ENCODE measurements around the gene FGF12.
A peak's percentile ranks its signal among the peaks of the same experiment; 100 is the strongest.

Gene FGF12

DNA sequence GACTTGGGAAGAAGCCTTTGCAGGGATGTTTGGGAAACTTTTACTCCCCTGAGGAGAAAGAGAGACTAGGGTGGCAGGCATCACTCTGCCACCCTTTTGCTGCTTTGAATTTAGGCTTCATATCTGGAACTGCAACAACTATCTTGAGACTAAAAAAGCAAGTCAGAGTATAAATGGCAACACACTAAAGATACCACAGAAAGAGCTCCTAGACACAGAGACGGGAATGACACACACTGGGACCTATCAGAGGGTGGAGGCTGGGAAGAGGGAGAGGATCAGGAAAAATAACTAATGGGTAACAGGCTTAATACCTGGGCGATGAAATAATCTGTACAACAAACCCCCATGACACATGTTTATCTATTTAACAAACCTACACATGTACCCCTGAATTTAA lies 237.8 kb downstream of the FGF12 start:
- DNase-seq = no peak

DNA sequence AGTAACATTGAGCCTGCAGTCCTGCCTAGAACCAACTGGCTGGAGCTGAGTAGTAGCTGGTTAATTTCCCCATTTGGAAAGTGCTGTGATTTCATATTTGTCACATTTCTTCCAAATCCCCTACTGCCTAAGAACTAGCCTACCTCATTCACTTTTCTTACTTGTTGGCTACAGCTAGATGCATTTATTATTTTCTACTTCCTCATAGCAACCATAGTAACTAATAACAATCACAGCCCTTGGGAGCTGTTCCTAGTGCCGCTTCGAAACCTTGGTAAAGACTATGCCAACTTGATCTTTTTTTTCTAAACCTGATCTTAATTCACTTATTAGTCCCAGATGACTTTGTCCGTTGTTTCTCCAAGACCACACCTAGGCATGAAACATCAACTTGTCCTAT lies 240.3 kb downstream of the FGF12 start:
- no peak for DNase-seq

DNA sequence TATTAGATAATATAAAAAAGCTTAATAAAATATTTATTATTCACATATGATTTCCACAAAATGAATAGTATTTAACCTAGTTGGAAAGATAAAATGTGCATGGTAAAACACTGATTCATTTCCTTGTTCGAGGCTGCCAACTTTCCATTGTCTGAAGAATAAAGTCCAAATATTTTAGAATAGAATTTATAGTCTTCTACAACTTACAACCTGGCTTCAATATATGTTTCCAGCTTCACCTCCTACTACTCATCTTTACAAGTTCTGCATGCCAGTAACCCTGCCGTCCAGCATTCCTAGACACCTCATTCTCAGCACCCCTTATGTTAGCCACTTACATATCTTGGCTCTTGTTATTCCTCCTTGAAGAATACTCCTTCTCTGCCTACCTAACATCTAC lies 244.5 kb downstream of the FGF12 start:
- no peak for DNase-seq

DNA sequence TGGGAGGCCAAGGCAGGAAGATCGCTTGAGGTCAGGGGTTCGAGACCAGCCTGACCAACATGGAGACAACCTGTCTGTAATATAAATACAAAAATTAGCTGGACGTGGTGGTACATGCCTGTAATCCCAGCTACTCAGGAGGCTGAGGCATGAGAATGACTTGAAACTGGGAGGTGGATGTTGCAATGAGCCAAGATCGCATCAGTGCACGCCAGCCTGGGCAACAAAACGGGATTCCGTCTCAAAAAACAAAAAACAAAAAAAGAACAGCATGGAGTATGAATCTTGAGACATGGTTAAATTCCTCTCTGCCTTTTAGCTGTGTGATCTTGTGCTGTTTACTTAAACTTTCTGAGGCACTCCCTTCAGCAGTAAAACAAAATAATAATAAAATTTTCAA lies 244.9 kb downstream of the FGF12 start:
- DNase-seq = no peak

DNA sequence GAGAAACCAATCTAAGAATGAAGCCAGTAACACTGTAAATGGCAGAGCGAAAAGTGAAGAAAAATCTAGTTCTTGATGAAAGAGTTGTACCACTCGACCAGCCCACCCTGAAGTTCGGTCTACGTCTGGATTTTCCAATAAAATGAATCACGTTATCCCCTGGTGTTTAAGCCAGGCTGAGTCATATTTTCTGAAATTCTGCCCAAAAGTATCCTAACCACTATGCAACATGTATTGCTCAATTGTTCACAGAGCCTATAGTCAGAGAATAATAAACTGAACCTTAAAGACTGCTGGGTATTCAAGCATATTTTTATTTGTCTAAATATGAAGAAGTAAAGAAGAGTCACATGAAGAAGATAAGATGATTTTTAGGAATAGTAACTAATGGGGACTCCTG lies 245.7 kb downstream of the FGF12 start:
- DNase-seq = no peak

DNA sequence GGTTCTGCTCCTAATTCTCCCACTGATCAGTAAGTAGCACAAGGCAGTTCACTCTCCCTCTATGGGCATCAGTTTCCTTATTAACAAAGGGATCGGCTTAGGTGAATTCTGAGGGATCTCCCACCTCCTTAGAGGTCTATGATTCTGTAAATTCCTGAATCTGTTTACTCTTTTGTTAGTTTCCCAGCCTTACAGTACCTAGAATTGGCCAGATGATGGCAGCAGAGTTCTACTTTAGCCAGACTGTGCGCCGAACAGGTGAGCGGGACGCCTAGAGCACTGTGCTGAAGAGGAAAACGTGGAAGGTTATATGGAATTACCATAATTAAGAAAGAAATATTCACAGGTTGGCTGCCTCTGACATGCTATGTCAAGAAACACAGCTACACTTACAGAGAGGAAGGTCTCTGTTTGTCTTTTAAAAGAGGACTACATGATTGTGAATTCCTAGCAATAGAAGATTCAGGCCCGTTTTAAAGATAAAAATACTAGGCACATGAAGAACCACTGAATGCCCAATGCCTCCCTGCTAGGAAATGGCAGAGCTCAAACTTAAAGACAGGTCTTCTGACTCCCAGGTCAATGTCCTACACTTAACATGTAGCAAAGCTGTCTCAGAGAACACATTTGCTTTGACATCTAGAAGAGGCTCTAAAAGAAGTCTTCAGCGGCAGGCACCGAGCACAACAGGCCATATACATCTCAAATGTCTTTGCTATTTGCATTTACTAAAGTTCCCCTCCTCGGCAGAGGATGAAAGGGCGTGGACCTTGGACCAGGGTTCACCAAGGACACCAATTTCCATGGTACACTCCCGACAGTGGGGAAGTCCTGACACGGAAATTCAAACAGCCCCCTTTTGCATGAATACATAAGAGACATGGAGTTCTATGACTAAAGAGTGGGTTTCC lies 259.9 kb downstream of the FGF12 start:
- peak; percentile 55 for DNase-seq

DNA sequence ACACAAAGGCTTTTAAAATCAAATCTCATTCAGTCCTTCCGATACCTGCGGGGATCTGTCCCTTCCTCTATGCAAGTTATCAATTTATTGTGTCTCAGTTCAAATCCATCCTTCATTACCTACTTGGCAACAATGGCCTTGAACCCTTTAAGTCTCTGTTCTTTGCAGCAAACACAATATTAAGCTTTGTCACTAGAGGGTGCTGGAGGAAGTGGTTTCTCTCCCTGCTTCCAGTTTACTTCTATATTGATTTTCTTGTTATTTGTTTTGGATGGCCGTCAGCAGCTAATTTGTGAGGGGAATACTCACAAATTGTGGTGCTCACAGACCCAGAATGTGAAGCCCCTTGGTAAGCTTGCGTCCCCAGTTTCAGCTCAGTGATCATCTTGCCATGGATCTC lies 278.3 kb downstream of the FGF12 start:
- no peak for DNase-seq

DNA sequence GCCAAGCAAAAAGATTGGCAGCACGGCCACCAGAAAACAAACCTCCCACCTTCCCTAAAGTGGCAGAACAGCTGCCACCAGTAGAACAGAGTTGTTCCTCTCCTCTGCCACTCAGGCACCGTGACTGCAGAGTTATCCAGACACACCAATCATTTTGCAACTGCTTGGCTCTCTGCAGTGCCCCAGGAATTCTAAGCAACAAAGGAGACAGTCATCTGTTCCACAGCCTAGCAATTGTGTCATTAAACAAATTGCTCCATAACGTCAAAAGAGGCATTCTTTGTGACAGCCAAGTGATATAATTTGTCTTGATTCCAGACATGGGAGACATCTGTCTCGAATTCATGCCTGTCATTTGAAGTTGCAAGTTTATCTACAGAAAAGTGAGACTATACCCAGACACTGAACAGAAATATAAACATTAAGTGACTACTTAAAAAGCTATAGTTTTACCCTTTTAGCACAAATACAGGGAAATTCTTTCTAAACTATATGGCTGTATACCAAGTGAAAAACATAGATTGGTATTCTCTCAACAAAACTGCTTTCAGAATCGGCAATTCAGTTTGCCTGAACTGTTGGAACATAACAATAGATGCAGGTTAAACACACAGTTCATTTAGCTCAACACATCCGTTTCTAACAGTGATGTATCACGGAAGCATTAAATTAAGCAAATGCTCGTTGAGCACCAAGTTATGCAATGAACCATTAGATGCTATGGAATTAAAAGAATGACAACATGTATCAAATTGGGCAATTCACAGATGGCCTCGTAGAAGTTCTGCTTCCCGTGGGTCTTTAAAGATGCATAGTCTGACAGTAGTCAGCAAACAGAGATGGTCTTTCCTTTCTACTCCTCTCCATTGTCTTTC lies 281.3 kb downstream of the FGF12 start:
- no peak for DNase-seq

DNA sequence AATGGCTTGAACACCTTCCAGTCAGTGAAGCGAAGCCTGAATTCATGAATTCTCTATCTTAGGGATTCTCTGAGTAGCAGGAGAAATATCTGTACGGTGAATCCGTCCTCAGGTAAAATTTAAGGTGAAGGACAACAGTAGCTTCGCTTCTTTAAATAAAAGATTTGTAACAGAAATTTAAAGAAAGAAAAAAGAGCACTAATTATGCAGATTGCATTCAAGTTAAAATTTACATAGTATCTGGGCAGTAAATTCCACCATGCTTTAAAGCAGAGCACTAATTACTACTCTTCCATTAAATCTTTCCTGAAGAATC lies 282.6 kb downstream of the FGF12 start:
- DNase-seq = no peak

DNA sequence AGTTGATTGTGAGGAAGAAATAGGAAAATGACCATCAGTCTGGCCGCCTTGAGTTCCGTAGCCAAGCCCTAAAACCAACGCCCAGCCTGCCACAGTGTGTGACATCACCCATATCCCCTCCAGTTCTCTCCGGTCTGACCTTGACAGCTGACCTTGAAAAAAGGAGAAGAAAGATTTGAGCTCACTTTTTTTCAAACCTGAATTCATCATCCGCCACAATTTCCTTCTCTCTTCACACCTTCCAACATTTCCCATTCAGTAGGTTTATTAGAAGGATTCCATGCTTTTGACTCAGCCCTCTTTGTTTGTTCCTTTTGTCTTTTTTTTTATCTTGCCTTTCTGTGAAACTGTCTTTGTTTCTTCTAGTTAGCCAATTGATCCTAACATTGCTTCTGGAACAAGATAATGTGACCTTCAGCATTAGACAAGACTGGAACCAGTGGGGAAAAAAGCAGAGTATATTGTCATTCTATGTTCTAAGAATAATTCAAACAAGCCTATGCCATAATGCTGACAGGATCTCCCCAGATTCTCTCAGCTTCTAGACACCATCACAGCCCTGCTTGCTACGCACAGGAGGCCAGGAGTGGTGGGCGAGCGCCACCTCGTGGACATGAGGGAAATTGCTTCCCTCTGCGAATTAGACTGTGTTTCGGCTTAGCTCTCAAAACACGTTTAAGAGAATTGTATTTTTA lies 283.1 kb downstream of the FGF12 start:
- DNase-seq = peak; percentile 39

DNA sequence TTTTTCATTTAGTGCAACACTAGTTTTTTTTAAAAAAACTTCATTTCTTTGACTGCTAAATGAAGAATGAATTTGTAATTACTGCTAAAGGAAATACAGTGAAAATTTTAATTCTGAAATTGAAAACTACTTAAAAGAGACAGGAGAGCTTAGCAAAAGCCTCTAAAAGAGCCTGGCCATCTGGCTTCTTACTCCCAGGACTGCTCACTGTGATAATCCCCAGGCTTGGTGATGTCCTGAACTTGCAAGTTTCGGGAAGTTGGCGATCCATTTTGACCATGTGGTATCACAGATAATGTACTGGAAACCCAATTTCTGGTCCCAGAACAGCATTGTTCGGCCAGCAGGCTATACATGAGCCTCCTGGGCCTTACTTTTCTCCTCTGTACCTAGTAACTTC lies 292.1 kb downstream of the FGF12 start:
- DNase-seq = no peak

DNA sequence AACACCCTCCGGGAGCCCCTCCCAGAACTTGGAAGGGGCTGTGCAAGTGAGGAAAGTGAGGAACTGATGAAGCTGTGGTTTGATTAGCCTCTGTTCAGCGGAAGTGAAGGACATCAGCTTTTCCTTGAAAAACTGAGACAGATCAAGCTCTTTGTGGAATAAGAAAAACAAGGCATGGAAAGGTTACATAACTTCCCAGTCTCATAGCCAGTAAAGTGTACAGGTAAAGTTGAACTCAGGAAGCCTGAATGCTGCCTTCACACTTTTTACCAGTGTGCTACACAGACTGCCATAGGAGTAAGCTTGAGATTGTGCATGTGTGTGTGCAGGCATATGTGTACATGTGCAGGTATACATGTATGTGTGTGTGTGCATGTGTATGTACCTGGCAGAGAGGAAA lies 293.2 kb downstream of the FGF12 start:
- no peak for DNase-seq

DNA sequence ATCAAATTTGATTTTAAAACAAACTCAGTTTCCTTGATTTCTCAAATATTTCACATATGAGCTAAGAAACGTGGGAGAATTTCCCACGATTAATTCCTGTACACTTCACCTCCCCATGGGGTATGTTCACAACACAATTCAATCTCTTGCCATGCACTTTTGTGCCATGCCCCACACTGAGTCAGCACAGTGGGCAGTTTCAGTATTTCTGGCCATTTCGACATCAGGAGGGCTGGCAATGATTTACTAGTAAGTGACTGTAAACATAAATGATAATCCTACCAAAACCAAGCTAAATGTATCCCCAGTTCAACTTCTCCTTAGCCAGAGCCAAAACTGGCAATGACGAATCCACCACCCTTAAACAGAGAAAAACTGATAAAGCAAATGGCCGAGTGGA lies 293.6 kb downstream of the FGF12 start:
- no peak for DNase-seq

DNA sequence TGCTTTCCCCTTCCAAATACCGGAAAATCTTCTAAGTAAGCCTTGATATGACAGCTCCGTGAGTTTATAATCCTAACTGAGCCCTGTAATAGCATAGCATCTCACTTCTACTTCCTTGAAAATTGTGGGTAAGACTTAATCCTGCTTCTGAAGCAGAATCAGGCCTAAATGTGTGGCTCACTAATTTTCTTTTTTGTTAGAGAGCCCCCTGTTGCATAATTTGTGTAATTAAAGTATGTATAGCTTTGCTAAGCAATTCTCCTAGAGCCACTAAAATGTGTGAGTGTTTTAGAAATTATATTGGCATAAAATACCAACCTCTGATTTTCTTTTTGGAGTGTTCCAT lies 304.4 kb downstream of the FGF12 start:
- no peak for DNase-seq

DNA sequence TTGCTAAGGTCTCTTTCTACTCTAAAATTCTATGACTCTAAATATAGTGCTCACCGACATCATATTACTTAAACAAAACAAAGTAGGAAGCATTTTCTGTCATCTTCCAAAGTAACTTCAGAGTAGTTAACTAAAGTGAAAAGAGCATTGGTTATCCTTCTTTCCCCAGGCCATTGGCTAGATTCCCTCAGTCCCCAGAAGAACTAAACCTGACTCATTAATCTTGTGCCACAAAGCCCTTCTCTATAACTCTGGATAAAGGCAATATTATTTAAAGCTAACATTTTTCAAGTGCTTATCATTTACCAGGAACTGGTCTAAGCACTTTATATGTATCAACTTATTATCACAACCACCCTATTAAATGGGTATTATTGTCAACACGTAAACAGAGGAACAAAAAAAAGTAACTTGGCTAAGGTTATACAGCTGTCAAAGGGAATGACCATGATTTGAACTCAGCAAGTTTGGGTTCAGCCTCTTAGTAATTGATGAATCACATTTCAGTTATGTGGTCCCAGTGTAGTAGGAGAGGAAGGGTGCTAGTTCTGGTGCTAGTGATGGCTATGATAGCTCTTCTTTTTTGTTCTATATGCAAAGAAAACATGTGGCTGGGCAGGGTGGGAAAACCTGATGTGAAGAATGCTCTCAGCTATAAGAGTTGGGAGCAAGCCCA lies 304.9 kb downstream of the FGF12 start:
- DNase-seq = no peak

DNA sequence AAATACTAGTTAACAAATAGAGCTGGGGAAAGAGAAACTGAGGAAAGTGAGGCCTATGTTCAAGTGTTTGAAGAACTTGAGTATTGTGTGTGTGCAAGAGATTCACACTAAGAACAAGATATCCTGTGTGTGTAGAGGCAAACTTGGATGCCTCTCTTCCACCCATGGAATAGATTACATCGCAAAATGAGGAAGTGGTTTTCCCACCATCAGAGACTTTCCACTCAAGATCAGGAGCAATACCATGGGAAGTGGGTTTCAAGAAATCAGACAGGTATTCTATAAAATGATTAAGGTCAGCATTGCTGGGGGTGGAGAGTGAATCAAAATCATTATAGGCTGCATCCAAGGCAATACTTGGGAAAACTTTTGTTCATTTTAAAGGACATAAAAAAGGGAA lies 308.0 kb downstream of the FGF12 start:
- no peak for DNase-seq

DNA sequence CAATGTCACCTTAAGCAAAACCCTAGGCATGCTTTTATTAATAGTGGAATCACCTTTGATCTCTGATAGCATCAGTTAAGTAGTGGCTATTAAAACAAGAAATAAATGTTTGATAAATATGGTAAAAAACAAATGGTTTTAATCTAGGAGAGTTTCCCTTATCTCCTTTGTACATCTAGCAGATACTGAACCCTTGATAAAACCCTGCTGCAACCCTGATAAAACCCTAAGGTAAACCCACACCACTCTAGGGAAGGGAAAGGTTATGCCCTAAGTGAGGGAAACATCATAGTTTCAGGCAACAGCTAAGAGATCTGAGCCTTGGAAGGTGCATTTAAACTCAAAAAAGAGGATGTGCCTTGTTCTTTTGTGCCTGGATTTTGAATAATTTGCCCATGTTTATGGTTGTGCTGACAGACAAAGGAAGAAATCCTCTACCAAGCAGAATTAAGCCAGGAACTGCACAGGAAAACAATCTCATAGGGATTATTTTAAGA lies 309.7 kb downstream of the FGF12 start:
- DNase-seq = no peak

DNA sequence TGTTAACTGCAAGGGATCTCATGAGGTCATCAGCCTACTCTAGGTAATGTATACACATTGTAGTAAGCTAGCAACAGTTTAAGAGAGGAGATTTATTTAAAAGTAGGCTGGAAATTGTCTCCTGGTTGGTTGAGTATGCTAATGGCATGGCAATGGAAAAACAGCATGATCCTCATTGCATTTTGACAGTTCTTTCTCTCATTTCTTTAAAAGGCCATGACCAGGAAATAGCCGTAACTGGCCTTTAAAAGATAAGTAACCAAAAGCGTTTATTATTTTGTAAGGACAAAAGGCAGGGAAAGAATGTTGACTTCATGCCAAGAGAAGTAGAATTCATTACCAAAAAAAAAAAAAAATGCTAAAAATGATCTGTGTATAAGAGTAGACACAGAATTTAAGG lies 310.3 kb downstream of the FGF12 start:
- no peak for DNase-seq

DNA sequence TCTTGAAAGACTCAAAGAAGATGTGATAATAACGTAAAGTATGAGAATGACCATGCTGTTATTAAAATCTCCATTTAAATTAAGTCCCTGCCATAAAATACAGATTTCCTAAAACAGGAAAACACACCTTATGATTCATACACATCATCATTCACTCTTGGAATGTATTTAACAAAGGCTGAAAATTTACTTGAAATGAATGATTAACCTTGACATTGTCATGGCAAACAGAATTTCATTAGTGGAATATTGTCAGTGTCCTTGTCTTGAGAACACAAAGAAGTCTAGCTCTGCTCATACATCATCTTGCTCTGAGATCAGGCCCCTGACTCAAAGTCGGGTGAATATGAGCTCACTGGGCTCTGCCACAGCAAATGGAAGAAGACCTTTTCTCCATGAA lies 313.9 kb downstream of the FGF12 start:
- no peak for DNase-seq

DNA sequence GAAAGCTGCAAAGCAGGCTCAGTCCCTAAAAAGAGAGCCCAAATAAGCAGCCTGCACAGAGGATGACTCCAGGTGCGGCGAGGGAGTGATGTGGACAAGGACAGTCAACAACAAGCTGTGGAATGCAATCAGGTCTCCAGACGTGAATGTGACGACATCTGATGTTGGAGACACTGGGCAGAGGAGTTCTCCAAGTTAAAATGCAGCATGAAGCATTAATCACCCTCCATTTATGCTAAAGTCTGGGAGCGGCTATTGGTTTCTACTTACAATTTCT lies 316.7 kb downstream of the FGF12 start:
- DNase-seq = no peak

DNA sequence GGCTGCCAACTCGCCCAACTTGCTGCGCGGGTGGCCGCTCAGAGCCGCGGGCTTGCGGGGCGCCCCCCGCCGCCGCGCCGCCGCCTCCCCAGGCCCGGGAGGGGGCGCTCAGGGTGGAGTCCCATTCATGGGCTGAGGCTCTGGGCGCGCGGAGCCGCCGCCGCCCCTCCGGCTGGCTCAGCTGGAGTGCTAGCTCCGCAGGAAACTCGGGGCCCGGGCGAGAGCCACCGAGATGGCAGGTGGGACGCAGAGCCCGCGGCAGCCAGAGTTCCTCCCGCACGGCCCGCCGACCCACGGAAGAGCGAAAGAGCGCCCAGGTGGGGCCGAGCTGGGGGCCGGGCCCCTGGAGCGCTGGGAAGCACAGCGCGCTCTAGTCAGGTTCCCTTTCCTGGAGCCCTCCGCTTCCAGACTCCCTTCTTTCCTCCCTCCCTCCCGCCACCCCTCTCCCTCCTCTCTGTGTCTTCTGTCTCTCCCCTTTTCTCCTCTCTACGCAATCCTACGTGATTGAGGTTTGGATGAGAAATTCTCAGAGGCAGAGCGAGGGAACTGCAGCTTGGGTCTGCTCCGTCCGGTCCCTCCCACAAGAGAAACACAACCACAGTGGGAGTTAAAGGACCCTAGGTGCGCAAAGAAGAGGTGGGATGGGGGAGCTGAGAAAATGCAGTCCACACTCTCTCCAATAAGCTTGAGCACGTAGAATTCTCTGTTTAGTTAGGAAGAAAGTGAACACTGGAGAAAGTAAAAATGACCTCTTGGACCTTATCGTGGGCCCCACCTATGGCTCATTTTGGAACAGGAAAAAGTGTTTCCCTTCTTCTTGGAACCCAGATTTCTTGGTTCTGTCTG lies 317.3 kb downstream of the FGF12 start:
- DNase-seq = no peak

DNA sequence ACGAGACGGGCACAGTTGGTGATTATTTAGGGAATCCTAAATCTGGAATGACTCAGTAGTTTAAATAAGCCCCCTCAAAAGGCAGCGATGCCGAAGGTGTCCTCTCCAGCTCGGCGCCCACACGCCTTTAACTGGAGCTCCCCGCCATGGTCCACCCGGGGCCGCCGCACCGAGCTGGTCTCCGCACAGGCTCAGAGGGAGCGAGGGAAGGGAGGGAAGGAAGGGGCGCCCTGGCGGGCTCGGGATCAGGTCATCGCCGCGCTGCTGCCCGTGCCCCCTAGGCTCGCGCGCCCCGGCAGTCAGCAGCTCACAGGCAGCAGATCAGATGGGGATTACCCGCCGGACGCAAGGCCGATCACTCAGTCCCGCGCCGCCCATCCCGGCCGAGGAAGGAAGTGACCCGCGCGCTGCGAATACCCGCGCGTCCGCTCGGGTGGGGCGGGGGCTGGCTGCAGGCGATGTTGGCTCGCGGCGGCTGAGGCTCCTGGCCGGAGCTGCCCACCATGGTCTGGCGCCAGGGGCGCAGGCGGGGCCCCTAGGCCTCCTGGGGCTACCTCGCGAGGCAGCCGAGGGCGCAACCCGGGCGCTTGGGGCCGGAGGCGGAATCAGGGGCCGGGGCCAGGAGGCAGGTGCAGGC lies 318.0 kb downstream of the FGF12 start:
- no peak for DNase-seq

Data from CD4-positive, alpha-beta T cell treated with Interleukin-10 for 1 hour (primary cell).